ENCODE data around the gene SNRPA1. TPM values are rescaled to one million over a fixed set of nuclear protein-coding genes. Genes with fewer than 3 reads are reported as not detected.

SNRPA1 gene
- total and polyA plus RNA-seq, 8 donors, result 3.5 to 75.6 (median 59.0) TPM

DNA sequence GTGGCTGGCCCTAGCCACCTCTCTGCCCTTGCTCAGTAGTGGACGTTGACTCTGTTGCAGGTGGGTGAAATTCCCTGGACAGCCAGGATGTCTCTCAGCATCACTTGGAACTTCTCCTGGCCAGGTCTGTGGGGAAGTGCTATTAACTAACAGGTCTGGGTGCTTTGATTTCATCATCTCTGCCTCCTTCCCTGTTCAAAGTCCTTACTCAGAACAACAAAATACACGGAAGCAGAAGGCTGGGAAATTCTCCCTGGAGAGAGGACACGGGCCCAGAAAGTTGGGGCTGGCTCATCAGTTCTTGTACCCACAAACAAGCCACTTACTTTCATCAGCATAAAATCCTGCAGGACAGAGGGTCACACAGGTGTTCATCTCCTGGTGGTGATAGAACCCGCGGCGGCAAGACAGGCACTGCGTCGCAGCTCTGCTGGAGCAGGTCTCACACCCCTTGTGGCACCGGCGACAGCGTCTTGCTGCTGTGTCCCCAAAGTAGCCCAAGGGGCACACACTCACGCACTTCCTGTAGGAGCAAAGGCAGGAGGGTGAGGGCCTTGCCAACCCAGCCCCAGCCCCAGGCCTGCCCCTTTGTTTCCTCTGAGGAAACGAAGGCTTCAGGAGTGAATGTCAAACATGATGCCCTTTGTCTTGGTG lies 29.6 kb upstream of the SNRPA1 start:
- Histone ChIP-seq H3K27me3 (peaks cover 0 to 24% (median 0%) of the 10 kb centered on the region in 3 donors), H3K9me3 (no peaks in the 10 kb centered on the region), H3K4me1 (peaks cover 0 to 4% (median 0%) of the 10 kb centered on the region in 4 donors), H3K27ac (peak overlapping the region in 1 of 5 donors; percentile 17), H3K36me3 (peaks cover 0 to 48% (median 0%) of the 10 kb centered on the region in 4 donors), H3K4me3 (no peak overlapping the region)
- intact Hi-C loops (cut with DNase I; ENCODE audit: low total_unique reads), result no loop called here
- WGBS, 5 donors, result 73 to 84% (median 81%) methylated on average over 13 of the region's 13 CpGs
- peak in 1 of 2 donors; percentile 50 for DNase-seq
- TF ChIP-seq EP300 (IDR thresholded peaks at IDR 0.05) (no peak), POLR2A (IDR thresholded peaks at IDR 0.05) (no peak), POLR2AphosphoS5 (IDR thresholded peaks at IDR 0.05) (no peak), CTCF (IDR thresholded peaks at IDR 0.05) (no peak)

GRCh38 chr15:101323793-101324523 lies 28.9 kb upstream of the SNRPA1 start:
- no peaks in the 10 kb centered on the region for H3K9me3 ChIP-seq
- TF ChIP-seq POLR2AphosphoS5 (IDR thresholded peaks at IDR 0.05) (no peak), CTCF (IDR thresholded peaks at IDR 0.05) (no peak), POLR2A (IDR thresholded peaks at IDR 0.05) (no peak), EP300 (IDR thresholded peaks at IDR 0.05) (no peak)
- H3K4me1 ChIP-seq, result peaks cover 0 to 4% (median 0%) of the 10 kb centered on the region in 4 donors
- intact Hi-C loops (cut with DNase I; ENCODE audit: low total_unique reads), result no loop called here
- DNase-seq, result no peak
- peak overlapping the region in 1 of 5 donors; percentile 17 for H3K27ac ChIP-seq
- peaks cover 0 to 48% (median 0%) of the 10 kb centered on the region in 4 donors for H3K36me3 ChIP-seq
- H3K4me3 ChIP-seq, result no peak overlapping the region
- WGBS, 5 donors, result 85 to 95% (median 89%) methylated on average over 18 to 21 of the region's 21 CpGs
- peaks cover 0 to 24% (median 0%) of the 10 kb centered on the region in 3 donors for H3K27me3 ChIP-seq

DNA sequence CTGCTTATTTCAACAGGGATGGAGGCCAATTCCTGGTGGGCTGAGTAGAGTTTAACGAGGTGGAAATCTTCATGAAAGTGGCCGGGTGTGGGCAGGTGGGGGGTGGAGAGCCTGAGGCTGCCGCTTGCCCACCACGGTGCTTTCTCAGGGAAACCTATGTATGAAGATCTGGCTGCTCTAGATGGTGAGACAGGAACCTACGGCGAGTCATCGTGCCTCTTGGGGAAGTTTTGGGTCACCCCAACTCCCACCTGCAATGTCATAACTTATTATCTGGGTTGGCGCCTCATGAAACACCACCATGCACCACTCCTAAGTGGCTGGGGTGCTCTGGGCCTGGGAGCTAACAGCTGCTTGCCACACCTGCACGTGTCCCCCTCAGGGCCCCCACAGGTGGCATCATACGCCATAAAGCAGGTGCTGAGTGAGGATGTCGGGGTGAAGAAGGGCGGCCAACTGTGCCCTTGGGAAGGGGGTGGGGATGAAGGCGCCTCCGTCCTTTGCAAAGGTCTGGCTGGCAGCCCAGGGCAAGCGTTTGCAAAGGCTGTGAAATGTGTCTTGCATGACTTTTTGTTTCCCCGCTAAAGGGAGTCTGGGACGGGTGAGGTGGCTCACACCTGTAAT lies 27.9 kb upstream of the SNRPA1 start:
- peaks cover 0 to 44% (median 2%) of the 10 kb centered on the region in 4 donors for H3K36me3 ChIP-seq
- TF ChIP-seq POLR2A (IDR thresholded peaks at IDR 0.05) (no peak), EP300 (IDR thresholded peaks at IDR 0.05) (no peak), CTCF (IDR thresholded peaks at IDR 0.05) (no peak), POLR2AphosphoS5 (IDR thresholded peaks at IDR 0.05) (no peak)
- H3K9me3 ChIP-seq, result no peaks in the 10 kb centered on the region
- intact Hi-C loops (cut with DNase I; ENCODE audit: low total_unique reads), result no loop called here
- peaks cover 0 to 4% (median 0%) of the 10 kb centered on the region in 4 donors for H3K4me1 ChIP-seq
- H3K27ac ChIP-seq, result no peak overlapping the region
- 87 to 92% (median 89%) methylated on average over 17 of the region's 17 CpGs for WGBS, 5 donors
- peaks cover 0 to 24% (median 0%) of the 10 kb centered on the region in 3 donors for H3K27me3 ChIP-seq
- H3K4me3 ChIP-seq, result no peak overlapping the region
- DNase-seq, result no peak

DNA sequence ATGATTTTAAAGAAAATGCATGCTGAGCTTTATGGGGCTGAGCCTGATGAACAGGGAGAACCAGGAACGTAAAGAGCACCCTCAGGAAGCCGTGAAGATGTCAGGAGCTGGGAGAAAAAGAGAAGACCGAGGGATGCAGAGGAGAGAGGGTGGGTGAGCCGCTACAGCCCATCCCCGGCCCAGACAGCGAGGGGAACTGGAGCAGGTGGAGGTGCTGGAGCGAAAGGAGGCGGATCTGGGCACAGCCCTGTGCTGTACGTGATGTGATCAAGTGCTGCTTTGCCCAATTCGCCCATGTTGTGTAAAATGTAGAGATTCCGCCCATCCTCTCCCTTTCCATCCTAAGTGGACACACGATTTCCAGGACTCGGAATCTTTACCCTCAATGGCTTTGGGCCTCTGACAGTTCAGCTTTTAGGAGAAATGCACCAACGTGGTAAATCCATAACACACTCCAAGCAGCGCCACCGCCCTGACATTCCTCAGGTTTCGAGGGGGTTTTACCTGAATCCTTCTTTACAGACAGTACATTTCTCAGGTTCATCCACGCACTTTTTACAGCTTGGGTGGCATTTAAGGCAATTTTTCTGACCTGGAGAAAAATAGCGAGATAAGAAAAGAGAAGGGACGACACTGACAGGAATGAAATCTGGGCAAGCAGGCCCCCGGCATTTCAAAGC lies 27.1 kb upstream of the SNRPA1 start:
- Histone ChIP-seq H3K4me1 (peaks cover 0 to 4% (median 0%) of the 10 kb centered on the region in 4 donors), H3K27ac (no peak overlapping the region), H3K9me3 (no peaks in the 10 kb centered on the region), H3K4me3 (no peak overlapping the region), H3K27me3 (peaks cover 0 to 19% (median 0%) of the 10 kb centered on the region in 3 donors), H3K36me3 (peaks cover 0 to 45% (median 2%) of the 10 kb centered on the region in 4 donors)
- intact Hi-C loops (cut with DNase I; ENCODE audit: low total_unique reads), result no loop called here
- DNase-seq, result no peak
- 86 to 95% (median 93%) methylated on average over 21 of the region's 21 CpGs for WGBS, 5 donors
- TF ChIP-seq EP300 (IDR thresholded peaks at IDR 0.05), result no peak
- TF ChIP-seq POLR2AphosphoS5 (IDR thresholded peaks at IDR 0.05), result no peak
- no peak for TF ChIP-seq CTCF (IDR thresholded peaks at IDR 0.05)
- no peak for TF ChIP-seq POLR2A (IDR thresholded peaks at IDR 0.05)

Measured in stomach (tissue), 9 donors.